GM12878 (cell line): Measurements from ENCODE around the gene SARDH. TPM values are rescaled to one million over a fixed set of nuclear protein-coding genes. Genes with fewer than 3 reads are reported as not detected.
"Not testable (repeated sequence)": the region's sequence is repeated elsewhere in the genome, so short reads cannot be mapped to it uniquely, and the experiment has no call there.

Source experiments
- ATAC-seq: fragments of 200-7000 bp; cut with Tn5 transposase; 3 replicates; pipeline ENCODE4 v1.9.1; 2020; ENCODE audit warnings: mild to moderate bottlenecking, moderate library complexity
- BruUV-seq: library from RNA; stranded (reverse); fragments of 400-500 nt; replicated peaks from 2 replicates; lab custom pipeline; 2021; lab: Mats Ljungman, UMichigan
- CTCF ChIA-PET: fragments of 300-600 bp; sonication (Branson Sonifier 250); formaldehyde crosslinking; extraction: SDS; loops from one replicate; lab custom pipeline; 2021; ENCODE audit warnings: inconsistent platforms; lab: Yijun Ruan, JAX
- POLR2A ChIA-PET: fragments of 350-600 bp; formaldehyde crosslinking; extraction: SDS; loops from one replicate; lab custom pipeline; 2021; ENCODE audit warnings: inconsistent platforms; lab: Charles Lee
- RAD21 ChIA-PET: fragments of 300-600 bp; sonication (Branson Sonifier 250); formaldehyde crosslinking; loops from one replicate; lab custom pipeline; 2023; ENCODE audit warnings: antibody characterized with exemption; ENCODE audit not compliant: unreplicated experiment; lab: Charles Lee
- SMC1A ChIA-PET: fragments of 300-600 bp; sonication (Branson Sonifier 250); formaldehyde crosslinking; loops from one replicate; lab custom pipeline; 2023; ENCODE audit not compliant: unreplicated experiment, uncharacterized antibody; lab: Charles Lee
- DNase-seq: peaks from one replicate; pipeline ENCODE4 v3.0.0-alpha.2; 2011; ENCODE audit warnings: low read depth, low spot score
- FAIRE-seq: peaks from 3 replicates; lab custom pipeline; 2011; peaks lifted over from hg19 to GRCh38; lab: Jason Lieb, UNC
- H2AFZ ChIP-seq: 2 replicates; pipeline ENCODE4 v1.6.0; 2011; ENCODE audit warnings: low read depth, low read length, control low read depth; ENCODE audit not compliant: control insufficient read depth
- H3K27ac ChIP-seq: 2 replicates; pipeline ENCODE4 v1.5.1; 2011; ENCODE audit warnings: control low read depth; ENCODE audit not compliant: control insufficient read depth, insufficient read depth
- H3K27me3 ChIP-seq, 2 experiments: replicated peaks in 1 of 2; 2 replicates each; pipeline versions ENCODE4 v1.6.0 to v1.6.1; 2011; ENCODE audit warnings: low read length in 1 of 2; ENCODE audit not compliant: control insufficient read depth in 2 of 2, insufficient read depth in 2 of 2
- H3K36me3 ChIP-seq, 2 experiments: 2 replicates each; pipeline ENCODE4 v1.5.1; 2011; ENCODE audit warnings: low read length in 1 of 2; ENCODE audit not compliant: control insufficient read depth in 2 of 2, insufficient read depth in 2 of 2
- H3K4me1 ChIP-seq: 2 replicates; pipeline ENCODE4 v1.6.1; 2011; ENCODE audit warnings: mild to moderate bottlenecking, low read length, moderate library complexity, mixed read lengths; ENCODE audit not compliant: control insufficient read depth, insufficient read depth
- H3K4me2 ChIP-seq: 2 replicates; pipeline ENCODE4 v1.6.0; 2011; ENCODE audit warnings: control low read depth; ENCODE audit not compliant: control insufficient read depth, insufficient read depth
- H3K4me3 ChIP-seq: fragments of 200-600 bp; sonication (generic); 2 replicates; pipeline ENCODE4 v1.5.1; 2016
- H3K79me2 ChIP-seq: 2 replicates; pipeline ENCODE4 v1.6.0; 2011; ENCODE audit warnings: low read length; ENCODE audit not compliant: control insufficient read depth, insufficient read depth
- H3K9ac ChIP-seq: 2 replicates; pipeline ENCODE4 v1.8.0; 2011; ENCODE audit warnings: low read length, control low read depth, mixed read lengths; ENCODE audit not compliant: control insufficient read depth, insufficient read depth
- H3K9me3 ChIP-seq: replicated peaks from 3 replicates; pipeline ENCODE4 v1.5.1; 2011; ENCODE audit warnings: mild to moderate bottlenecking, low read length; ENCODE audit not compliant: control insufficient read depth, insufficient read depth
- H4K20me1 ChIP-seq: 2 replicates; pipeline ENCODE4 v1.6.0; 2011; ENCODE audit not compliant: control insufficient read depth, insufficient read depth
- POLR2AphosphoS5 ChIP-seq: IDR thresholded peaks from 2 replicates; pipeline ENCODE4 v1.6.1; 2011; ENCODE audit warnings: mild to moderate bottlenecking, low read length, inconsistent platforms
- WGBS: methylation state at CpG from one replicate; pipeline ENCODE4 v1.1.6; 2016; ENCODE audit warnings: low lambda C conversion rate; ENCODE audit not compliant: insufficient replicate concordance, insufficient coverage; ENCODE audit errors: missing lambda C conversion rate; 5-methylcytosine and 5-hydroxymethylcytosine counted together
- in situ Hi-C: fragments of 300-500 bp; cut with MboI; formaldehyde crosslinking; loops from 9 replicates; pipeline ENCODE4 v1.14.3; 2018; ENCODE audit warnings: mixed read lengths
- intact Hi-C: fragments of 100-400 bp; cut with micrococcal nuclease; formaldehyde crosslinking; loops from one replicate; pipeline ENCODE4 v1.14.2; 2022; ENCODE audit not compliant: unreplicated experiment
- polyA plus RNA-seq, 11 experiments: library from polyadenylated mRNA; depleted of rRNA in 4 of 11; unstranded in 6 of 11; stranded (reverse) in 5 of 11; fragments of >200 nt; fragmentation: Nextera tagmentation in 4 of 11; fragmentation: Illumina TruSeq in 1 of 11; extraction: Ambion mirVana in 4 of 11; extraction: Trizol in 1 of 11; gene quantifications; 1 replicate in 1 of 11; 2 replicates in 10 of 11; pipeline versions ENCODE4 v1.2.1 to v1.2.3, GENCODE V29; 2011 to 2016; ENCODE audit warnings: inconsistent platforms in 2 of 11, missing spikeins in 2 of 11, low read depth in 1 of 11
- total RNA-seq, 4 experiments: library from RNA; depleted of rRNA in 3 of 4; stranded (reverse); fragments of >200 nt in 3 of 4; fragmentation: Illumina TruSeq in 1 of 4; extraction: Trizol in 1 of 4; gene quantifications; 2 replicates each; pipeline versions ENCODE4 v1.2.1 to v1.2.3, GENCODE V29; 2013 to 2021
- TF ChIP-seq, protein P1 (sequence below): fragments of 450-650 bp; IDR thresholded peaks from 2 replicates; pipeline ENCODE4 v1.6.1; 2017; ENCODE audit warnings: mild to moderate bottlenecking, low read depth, inconsistent platforms; ENCODE audit not compliant: poor library complexity, severe bottlenecking
- TF ChIP-seq, protein P2 (sequence below): IDR thresholded peaks from 2 replicates; pipeline ENCODE4 v1.6.1; 2012; ENCODE audit warnings: low read depth, low read length, improper control_type of control experiment

SARDH gene
- total and polyA plus RNA-seq, 10 of the 15 experiments (the other 5 are each of a cell fraction or from before 2014, with no cell fraction given), result 0.03 to 0.15 (median 0.10) TPM; not detected in 6

DNA sequence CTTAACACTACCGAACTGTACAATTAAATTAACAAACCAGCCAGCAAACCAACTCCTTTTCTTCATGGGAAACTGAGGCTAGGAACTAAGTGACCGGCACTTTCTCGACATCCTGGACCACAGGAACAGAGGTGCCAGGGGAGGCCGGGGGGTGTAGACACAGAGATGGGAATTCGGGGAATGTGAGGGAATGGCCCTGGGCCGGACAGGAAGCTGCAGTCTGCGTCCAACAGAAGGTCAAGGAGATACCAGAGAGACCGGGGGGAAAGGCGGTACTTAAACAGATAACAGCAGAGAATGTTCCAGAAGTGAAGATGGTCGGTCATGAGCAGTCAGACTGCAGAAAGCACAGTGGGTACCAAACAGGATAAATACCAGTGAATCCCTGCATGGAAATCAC is 61.7 kb downstream of the SARDH start:
- no peak overlapping the region for H2AFZ ChIP-seq
- H3K4me2 ChIP-seq, result no peak overlapping the region
- DNase-seq (no peak), FAIRE-seq (no peak), ATAC-seq (no peak)
- ChIA-PET POLR2A (no interaction called here), CTCF (no interaction called here), RAD21 (no interaction called here), SMC1A (no interaction called here)
- in situ Hi-C loops (no loop called here), intact Hi-C loops (no loop called here)
- no peak for TF ChIP-seq POLR2AphosphoS5
- TF ChIP-seq, protein P1, sequence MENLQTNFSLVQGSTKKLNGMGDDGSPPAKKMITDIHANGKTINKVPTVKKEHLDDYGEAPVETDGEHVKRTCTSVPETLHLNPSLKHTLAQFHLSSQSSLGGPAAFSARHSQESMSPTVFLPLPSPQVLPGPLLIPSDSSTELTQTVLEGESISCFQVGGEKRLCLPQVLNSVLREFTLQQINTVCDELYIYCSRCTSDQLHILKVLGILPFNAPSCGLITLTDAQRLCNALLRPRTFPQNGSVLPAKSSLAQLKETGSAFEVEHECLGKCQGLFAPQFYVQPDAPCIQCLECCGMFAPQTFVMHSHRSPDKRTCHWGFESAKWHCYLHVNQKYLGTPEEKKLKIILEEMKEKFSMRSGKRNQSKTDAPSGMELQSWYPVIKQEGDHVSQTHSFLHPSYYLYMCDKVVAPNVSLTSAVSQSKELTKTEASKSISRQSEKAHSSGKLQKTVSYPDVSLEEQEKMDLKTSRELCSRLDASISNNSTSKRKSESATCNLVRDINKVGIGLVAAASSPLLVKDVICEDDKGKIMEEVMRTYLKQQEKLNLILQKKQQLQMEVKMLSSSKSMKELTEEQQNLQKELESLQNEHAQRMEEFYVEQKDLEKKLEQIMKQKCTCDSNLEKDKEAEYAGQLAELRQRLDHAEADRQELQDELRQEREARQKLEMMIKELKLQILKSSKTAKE, result no peak
- TF ChIP-seq, protein P2, sequence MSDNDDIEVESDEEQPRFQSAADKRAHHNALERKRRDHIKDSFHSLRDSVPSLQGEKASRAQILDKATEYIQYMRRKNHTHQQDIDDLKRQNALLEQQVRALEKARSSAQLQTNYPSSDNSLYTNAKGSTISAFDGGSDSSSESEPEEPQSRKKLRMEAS, result no peak
- no peak overlapping the region for H3K4me3 ChIP-seq
- no peaks in the 10 kb centered on the region for H3K9me3 ChIP-seq
- H3K27ac ChIP-seq, result no peak overlapping the region
- no peaks in the 10 kb centered on the region for H3K36me3 ChIP-seq
- H4K20me1 ChIP-seq, result no peaks in the 10 kb centered on the region
- no peaks in the 10 kb centered on the region for H3K4me1 ChIP-seq
- no peak overlapping the region for H3K9ac ChIP-seq
- BruUV-seq, result no TSS peak
- no peaks in the 10 kb centered on the region for H3K79me2 ChIP-seq
- H3K27me3 ChIP-seq, result no peaks in the 10 kb centered on the region
- 37% methylated on average over 10 of the region's 10 CpGs for WGBS

GRCh38 chr9:133675796-133676195 is 62.4 kb downstream of the SARDH start:
- RAD21 ChIA-PET, H4K20me1 ChIP-seq, H3K79me2 ChIP-seq, H3K9me3 ChIP-seq, intact Hi-C loops, H3K4me2 ChIP-seq, H3K27ac ChIP-seq, H3K27me3 ChIP-seq, SMC1A ChIA-PET, DNase-seq, in situ Hi-C loops, FAIRE-seq, ATAC-seq, BruUV-seq, H3K4me3 ChIP-seq, H3K4me1 ChIP-seq, POLR2A ChIA-PET, H3K9ac ChIP-seq, H2AFZ ChIP-seq, H3K36me3 ChIP-seq, CTCF ChIA-PET: not testable (repeated sequence)
- WGBS, result 51% methylated on average over 3 of the region's 3 CpGs
